HEK293 (cell line): ENCODE results near the gene NAPB.

Source experiments
- BCL11B ChIP-seq: fragments of 450-650 bp; formaldehyde crosslinking; IDR thresholded peaks from 2 replicates; pipeline ENCODE4 v1.5.1; 2016; ENCODE audit warnings: low read depth, missing biosample characterization, missing genetic modification characterization
- GFI1B ChIP-seq: fragments of 450-650 bp; formaldehyde crosslinking; IDR thresholded peaks from 2 replicates; pipeline ENCODE4 v1.5.1; 2016; ENCODE audit warnings: missing biosample characterization, missing genetic modification characterization
- HOXA7 ChIP-seq: sonication (generic); formaldehyde crosslinking; IDR thresholded peaks from 2 replicates; pipeline ENCODE4 v1.8.1; 2022; ENCODE audit warnings: missing genetic modification reagents, borderline replicate concordance
- HOXC10 ChIP-seq: sonication (generic); formaldehyde crosslinking; IDR thresholded peaks from 2 replicates; pipeline ENCODE4 v1.8.1; 2023; ENCODE audit warnings: mild to moderate bottlenecking, missing genetic modification reagents
- MZF1 ChIP-seq: fragments of 450-650 bp; formaldehyde crosslinking; IDR thresholded peaks from 2 replicates; pipeline ENCODE4 v1.5.1; 2017; ENCODE audit warnings: missing biosample characterization, missing genetic modification characterization, borderline replicate concordance
- OVOL3 ChIP-seq: fragments of 450-650 bp; formaldehyde crosslinking; IDR thresholded peaks from 2 replicates; pipeline ENCODE4 v1.5.1; 2016; ENCODE audit warnings: missing biosample characterization, missing genetic modification characterization
- PRDM1 ChIP-seq: fragments of 450-650 bp; formaldehyde crosslinking; IDR thresholded peaks from 2 replicates; pipeline ENCODE4; 2016; ENCODE audit warnings: missing biosample characterization, missing genetic modification characterization
- SALL2 ChIP-seq: fragments of 450-650 bp; formaldehyde crosslinking; IDR thresholded peaks from 2 replicates; pipeline ENCODE4 v1.5.0; 2017; ENCODE audit warnings: missing biosample characterization, mild to moderate bottlenecking, missing genetic modification characterization, borderline replicate concordance
- SP2 ChIP-seq: fragments of 450-650 bp; formaldehyde crosslinking; IDR thresholded peaks from 2 replicates; pipeline ENCODE4 v1.5.1; 2016; ENCODE audit warnings: missing biosample characterization, missing genetic modification characterization
- SP3 ChIP-seq: fragments of 450-650 bp; formaldehyde crosslinking; IDR thresholded peaks from 2 replicates; pipeline ENCODE4 v1.5.1; 2016; ENCODE audit warnings: missing biosample characterization, missing genetic modification characterization
- TRIM28 ChIP-seq: IDR thresholded peaks from 2 replicates; pipeline ENCODE4 v1.6.1; 2011; ENCODE audit warnings: low read length, control low read depth, borderline replicate concordance
- WT1 ChIP-seq: fragments of 450-650 bp; formaldehyde crosslinking; IDR thresholded peaks from 2 replicates; pipeline ENCODE4 v1.5.1; 2016; ENCODE audit warnings: missing biosample characterization, missing genetic modification characterization
- ZBTB17 ChIP-seq: fragments of 450-650 bp; formaldehyde crosslinking; IDR thresholded peaks from 2 replicates; pipeline ENCODE4 v1.5.1; 2016; ENCODE audit warnings: missing biosample characterization, missing genetic modification characterization
- ZBTB7A ChIP-seq: fragments of 450-650 bp; formaldehyde crosslinking; IDR thresholded peaks from 2 replicates; pipeline ENCODE4 v1.5.1; 2016; ENCODE audit warnings: low read depth, missing biosample characterization, missing genetic modification characterization
- ZNF112 ChIP-seq: fragments of 450-650 bp; formaldehyde crosslinking; IDR thresholded peaks from 2 replicates; pipeline ENCODE4 v1.5.0; 2017; ENCODE audit warnings: missing biosample characterization, missing genetic modification characterization
- ZNF146 ChIP-seq: fragments of 450-650 bp; formaldehyde crosslinking; IDR thresholded peaks from 2 replicates; pipeline ENCODE4 v1.5.1; 2016; ENCODE audit warnings: missing biosample characterization, missing genetic modification characterization
- ZNF16 ChIP-seq: fragments of 450-650 bp; formaldehyde crosslinking; IDR thresholded peaks from 2 replicates; pipeline ENCODE4 v1.5.1; 2016; ENCODE audit warnings: low read depth, missing biosample characterization, missing genetic modification characterization
- ZNF202 ChIP-seq: fragments of 450-650 bp; formaldehyde crosslinking; IDR thresholded peaks from 2 replicates; pipeline ENCODE4 v1.5.1; 2016; ENCODE audit warnings: missing biosample characterization, missing genetic modification characterization, borderline replicate concordance
- ZNF214 ChIP-seq: fragments of 450-650 bp; formaldehyde crosslinking; IDR thresholded peaks from 2 replicates; pipeline ENCODE4 v1.5.1; 2017; ENCODE audit warnings: missing biosample characterization, mild to moderate bottlenecking, missing genetic modification characterization, borderline replicate concordance
- ZNF624 ChIP-seq: fragments of 450-650 bp; formaldehyde crosslinking; IDR thresholded peaks from 2 replicates; pipeline ENCODE4 v1.5.1; 2017; ENCODE audit warnings: missing biosample characterization, missing genetic modification characterization
- ZNF701 ChIP-seq: fragments of 450-650 bp; formaldehyde crosslinking; IDR thresholded peaks from 2 replicates; pipeline ENCODE4 v1.5.1; 2016; ENCODE audit warnings: missing biosample characterization, missing genetic modification characterization
- ZNF707 ChIP-seq: fragments of 450-650 bp; formaldehyde crosslinking; IDR thresholded peaks from 2 replicates; pipeline ENCODE4 v1.5.1; 2016; ENCODE audit warnings: missing biosample characterization, missing genetic modification characterization
- ZNF76 ChIP-seq: fragments of 450-650 bp; formaldehyde crosslinking; IDR thresholded peaks from 2 replicates; pipeline ENCODE4; 2016; ENCODE audit warnings: low read depth, missing biosample characterization, missing genetic modification characterization, borderline replicate concordance
- ZNF791 ChIP-seq: fragments of 450-650 bp; formaldehyde crosslinking; IDR thresholded peaks from 2 replicates; pipeline ENCODE4 v1.5.1; 2016; ENCODE audit warnings: missing biosample characterization, missing genetic modification characterization
- ZNF830 ChIP-seq: fragments of 450-650 bp; IDR thresholded peaks from 2 replicates; pipeline ENCODE4 v1.5.0; 2018; ENCODE audit warnings: missing biosample characterization, missing genetic modification characterization, low read depth, mild to moderate bottlenecking, moderate library complexity
- TF ChIP-seq, protein P1 (sequence below): fragments of 450-650 bp; formaldehyde crosslinking; IDR thresholded peaks from 2 replicates; pipeline ENCODE4 v1.5.1; 2017; ENCODE audit warnings: missing biosample characterization, missing genetic modification characterization
- TF ChIP-seq, protein P2 (sequence below): fragments of 450-650 bp; formaldehyde crosslinking; IDR thresholded peaks from 2 replicates; pipeline ENCODE4; 2016; ENCODE audit warnings: missing biosample characterization, missing genetic modification characterization
- TF ChIP-seq, protein P3 (sequence below): fragments of 450-650 bp; IDR thresholded peaks from 2 replicates; pipeline ENCODE4 v1.5.1; 2018; ENCODE audit warnings: missing biosample characterization, mild to moderate bottlenecking, missing genetic modification characterization
- TF ChIP-seq, protein P4 (sequence below): fragments of 450-650 bp; formaldehyde crosslinking; IDR thresholded peaks from 2 replicates; pipeline ENCODE4 v1.5.1; 2017; ENCODE audit warnings: missing biosample characterization, missing genetic modification characterization
- TF ChIP-seq, protein P5 (sequence below): fragments of 450-650 bp; formaldehyde crosslinking; IDR thresholded peaks from 2 replicates; pipeline ENCODE4 v1.5.1; 2017; ENCODE audit warnings: missing biosample characterization, missing genetic modification characterization

NAPB gene

DNA sequence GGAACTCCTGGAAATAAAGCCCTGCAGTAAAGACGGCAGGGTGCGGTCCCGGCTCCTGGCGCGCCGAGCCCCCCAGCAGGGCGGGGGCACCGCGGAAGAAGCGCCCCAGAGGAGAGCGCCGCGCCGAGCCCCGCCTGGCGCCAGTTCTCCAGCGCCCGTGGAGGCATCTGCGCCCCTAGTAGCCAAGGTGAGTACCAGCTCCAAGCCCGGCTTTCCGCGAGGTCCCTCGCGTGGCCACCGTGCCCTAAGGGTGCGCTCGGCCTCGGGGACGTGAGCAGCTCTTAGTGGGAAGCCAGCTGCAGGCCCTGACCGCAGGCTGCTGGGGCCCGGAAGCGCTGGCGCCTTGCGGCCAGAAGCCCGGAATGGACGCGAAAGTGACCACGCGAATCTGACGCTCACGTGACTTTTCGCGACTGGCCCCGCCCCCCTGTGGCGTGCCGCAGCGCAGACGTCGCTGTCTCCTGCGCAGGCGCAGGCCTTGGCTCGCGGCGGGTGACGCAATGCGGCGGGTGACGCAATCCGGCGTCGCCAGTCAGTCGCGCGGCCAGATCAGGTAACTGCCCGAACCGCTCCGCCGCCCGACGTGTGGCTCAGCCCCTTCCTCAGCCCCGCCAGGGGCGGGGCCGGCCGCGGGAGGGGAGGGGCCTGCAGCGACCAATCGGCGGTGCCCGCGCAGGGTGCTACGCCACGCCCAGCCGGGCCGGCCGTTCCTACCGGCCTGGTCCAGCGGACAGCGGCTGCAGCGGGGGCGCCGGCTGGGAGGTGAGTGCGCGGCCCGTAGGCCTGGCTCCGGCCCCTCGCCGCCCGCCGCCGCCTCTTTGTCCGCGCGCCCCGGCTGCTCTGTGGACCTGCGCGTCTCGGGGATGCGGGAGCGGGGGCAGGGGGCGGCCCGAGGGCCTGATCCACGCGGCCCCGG lies 59.6 kb downstream of the NAPB start, which contains the start of gene GZF1 (continued):
- no peak for TF ChIP-seq ZBTB7A
- no peak for TF ChIP-seq HOXC10
- TF ChIP-seq, protein P1, sequence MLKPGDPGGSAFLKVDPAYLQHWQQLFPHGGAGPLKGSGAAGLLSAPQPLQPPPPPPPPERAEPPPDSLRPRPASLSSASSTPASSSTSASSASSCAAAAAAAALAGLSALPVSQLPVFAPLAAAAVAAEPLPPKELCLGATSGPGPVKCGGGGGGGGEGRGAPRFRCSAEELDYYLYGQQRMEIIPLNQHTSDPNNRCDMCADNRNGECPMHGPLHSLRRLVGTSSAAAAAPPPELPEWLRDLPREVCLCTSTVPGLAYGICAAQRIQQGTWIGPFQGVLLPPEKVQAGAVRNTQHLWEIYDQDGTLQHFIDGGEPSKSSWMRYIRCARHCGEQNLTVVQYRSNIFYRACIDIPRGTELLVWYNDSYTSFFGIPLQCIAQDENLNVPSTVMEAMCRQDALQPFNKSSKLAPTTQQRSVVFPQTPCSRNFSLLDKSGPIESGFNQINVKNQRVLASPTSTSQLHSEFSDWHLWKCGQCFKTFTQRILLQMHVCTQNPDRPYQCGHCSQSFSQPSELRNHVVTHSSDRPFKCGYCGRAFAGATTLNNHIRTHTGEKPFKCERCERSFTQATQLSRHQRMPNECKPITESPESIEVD (tag by site-specific recombination): no peak
- TF ChIP-seq, protein P2, sequence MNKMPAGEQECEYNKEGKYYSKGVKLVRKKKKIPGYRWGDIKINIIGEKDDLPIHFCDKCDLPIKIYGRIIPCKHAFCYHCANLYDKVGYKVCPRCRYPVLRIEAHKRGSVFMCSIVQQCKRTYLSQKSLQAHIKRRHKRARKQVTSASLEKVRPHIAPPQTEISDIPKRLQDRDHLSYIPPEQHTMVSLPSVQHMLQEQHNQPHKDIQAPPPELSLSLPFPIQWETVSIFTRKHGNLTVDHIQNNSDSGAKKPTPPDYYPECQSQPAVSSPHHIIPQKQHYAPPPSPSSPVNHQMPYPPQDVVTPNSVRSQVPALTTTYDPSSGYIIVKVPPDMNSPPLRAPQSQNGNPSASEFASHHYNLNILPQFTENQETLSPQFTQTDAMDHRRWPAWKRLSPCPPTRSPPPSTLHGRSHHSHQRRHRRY: no peak
- TF ChIP-seq ZNF112: no peak
- no peak for TF ChIP-seq ZNF701 (tag by site-specific recombination)
- 0 out of 2 replicates have a peak, but pooled peaks have one; percentile 55 for TF ChIP-seq OVOL3
- peak; percentile 64; the same call in 1 of the 2 replicates for TF ChIP-seq ZNF76 (tag by site-specific recombination)
- no peak for TF ChIP-seq HOXA7 (CRISPR knock-in tag)
- TF ChIP-seq ZNF830: no peak
- TF ChIP-seq, protein P3, sequence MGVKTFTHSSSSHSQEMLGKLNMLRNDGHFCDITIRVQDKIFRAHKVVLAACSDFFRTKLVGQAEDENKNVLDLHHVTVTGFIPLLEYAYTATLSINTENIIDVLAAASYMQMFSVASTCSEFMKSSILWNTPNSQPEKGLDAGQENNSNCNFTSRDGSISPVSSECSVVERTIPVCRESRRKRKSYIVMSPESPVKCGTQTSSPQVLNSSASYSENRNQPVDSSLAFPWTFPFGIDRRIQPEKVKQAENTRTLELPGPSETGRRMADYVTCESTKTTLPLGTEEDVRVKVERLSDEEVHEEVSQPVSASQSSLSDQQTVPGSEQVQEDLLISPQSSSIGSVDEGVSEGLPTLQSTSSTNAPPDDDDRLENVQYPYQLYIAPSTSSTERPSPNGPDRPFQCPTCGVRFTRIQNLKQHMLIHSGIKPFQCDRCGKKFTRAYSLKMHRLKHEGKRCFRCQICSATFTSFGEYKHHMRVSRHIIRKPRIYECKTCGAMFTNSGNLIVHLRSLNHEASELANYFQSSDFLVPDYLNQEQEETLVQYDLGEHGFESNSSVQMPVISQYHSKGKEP (tag by site-specific recombination): 0 out of 2 replicates have a peak, but pooled peaks have one; percentile 3
- no peak for TF ChIP-seq ZNF624
- TF ChIP-seq ZNF707: no peak
- peak; percentile 50; the same call in 1 of the 2 replicates for TF ChIP-seq BCL11B (tag by site-specific recombination)
- TF ChIP-seq SP2: peak; percentile 85
- TF ChIP-seq ZNF214: no peak
- TF ChIP-seq, protein P4, sequence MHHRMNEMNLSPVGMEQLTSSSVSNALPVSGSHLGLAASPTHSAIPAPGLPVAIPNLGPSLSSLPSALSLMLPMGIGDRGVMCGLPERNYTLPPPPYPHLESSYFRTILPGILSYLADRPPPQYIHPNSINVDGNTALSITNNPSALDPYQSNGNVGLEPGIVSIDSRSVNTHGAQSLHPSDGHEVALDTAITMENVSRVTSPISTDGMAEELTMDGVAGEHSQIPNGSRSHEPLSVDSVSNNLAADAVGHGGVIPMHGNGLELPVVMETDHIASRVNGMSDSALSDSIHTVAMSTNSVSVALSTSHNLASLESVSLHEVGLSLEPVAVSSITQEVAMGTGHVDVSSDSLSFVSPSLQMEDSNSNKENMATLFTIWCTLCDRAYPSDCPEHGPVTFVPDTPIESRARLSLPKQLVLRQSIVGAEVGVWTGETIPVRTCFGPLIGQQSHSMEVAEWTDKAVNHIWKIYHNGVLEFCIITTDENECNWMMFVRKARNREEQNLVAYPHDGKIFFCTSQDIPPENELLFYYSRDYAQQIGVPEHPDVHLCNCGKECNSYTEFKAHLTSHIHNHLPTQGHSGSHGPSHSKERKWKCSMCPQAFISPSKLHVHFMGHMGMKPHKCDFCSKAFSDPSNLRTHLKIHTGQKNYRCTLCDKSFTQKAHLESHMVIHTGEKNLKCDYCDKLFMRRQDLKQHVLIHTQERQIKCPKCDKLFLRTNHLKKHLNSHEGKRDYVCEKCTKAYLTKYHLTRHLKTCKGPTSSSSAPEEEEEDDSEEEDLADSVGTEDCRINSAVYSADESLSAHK (tag by site-specific recombination): peak; percentile 32; the same call in 1 of the 2 replicates
- TF ChIP-seq WT1 (tag by site-specific recombination): no peak
- no peak for TF ChIP-seq ZNF202
- TF ChIP-seq TRIM28: no peak
- peak; percentile 78 for TF ChIP-seq PRDM1 (tag by site-specific recombination)
- no peak for TF ChIP-seq ZNF16 (tag by site-specific recombination)
- peak; percentile 64; the same call in 1 of the 2 replicates for TF ChIP-seq ZBTB17
- no peak for TF ChIP-seq MZF1 (tag by site-specific recombination)
- TF ChIP-seq SALL2 (tag by site-specific recombination): no peak
- no peak for TF ChIP-seq ZNF146
- TF ChIP-seq SP3: peak; percentile 80
- TF ChIP-seq, protein P5, sequence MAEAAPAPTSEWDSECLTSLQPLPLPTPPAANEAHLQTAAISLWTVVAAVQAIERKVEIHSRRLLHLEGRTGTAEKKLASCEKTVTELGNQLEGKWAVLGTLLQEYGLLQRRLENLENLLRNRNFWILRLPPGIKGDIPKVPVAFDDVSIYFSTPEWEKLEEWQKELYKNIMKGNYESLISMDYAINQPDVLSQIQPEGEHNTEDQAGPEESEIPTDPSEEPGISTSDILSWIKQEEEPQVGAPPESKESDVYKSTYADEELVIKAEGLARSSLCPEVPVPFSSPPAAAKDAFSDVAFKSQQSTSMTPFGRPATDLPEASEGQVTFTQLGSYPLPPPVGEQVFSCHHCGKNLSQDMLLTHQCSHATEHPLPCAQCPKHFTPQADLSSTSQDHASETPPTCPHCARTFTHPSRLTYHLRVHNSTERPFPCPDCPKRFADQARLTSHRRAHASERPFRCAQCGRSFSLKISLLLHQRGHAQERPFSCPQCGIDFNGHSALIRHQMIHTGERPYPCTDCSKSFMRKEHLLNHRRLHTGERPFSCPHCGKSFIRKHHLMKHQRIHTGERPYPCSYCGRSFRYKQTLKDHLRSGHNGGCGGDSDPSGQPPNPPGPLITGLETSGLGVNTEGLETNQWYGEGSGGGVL (tag by site-specific recombination): 0 out of 2 replicates have a peak, but pooled peaks have one; percentile 5
- TF ChIP-seq ZNF791: no peak
- TF ChIP-seq GFI1B (tag by site-specific recombination): no peak
